ENCODE results near the gene BCAS3. TPM values are rescaled to one million over a fixed set of nuclear protein-coding genes. Genes with fewer than 3 reads are reported as not detected.

The BCAS3 gene
- total RNA-seq, 1 experiment from 2014 or later: 26.3 TPM

DNA sequence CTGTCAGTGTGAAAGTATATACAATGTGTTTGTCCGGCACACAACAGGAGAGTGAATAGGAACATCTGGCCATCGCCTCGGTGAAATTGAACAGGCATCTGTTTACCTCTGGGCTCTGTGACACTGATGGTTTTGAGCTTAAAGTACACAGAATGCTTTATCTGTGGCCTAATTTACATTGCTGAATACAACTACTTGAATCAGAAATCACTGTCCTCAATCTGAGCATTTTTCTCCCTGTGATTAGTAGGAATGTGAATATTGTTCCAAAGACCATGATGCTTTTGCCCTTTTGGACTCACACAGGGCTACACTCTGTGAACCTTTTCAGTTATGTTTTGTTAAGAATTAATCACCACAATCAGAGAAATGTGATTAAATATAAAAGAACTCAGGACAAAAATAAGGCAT lies 399.0 kb downstream of the BCAS3 start:
- ATAC-seq (no peak), DNase-seq (ENCODE audit: low read depth, low spot score) (no peak)
- no TSS peak for BruUV-seq (replicated peaks)
- RAD21 ChIA-PET (ENCODE audit: low non-redundant PET in 1 of 2, low total read pairs in 2 of 2, uncharacterized antibody in 2 of 2, unreplicated experiment in 2 of 2): no interaction called here
- Histone ChIP-seq H3K27ac (ENCODE audit: low read depth, low read length) (no peak overlapping the region), H3K4me3 (replicated peaks in 1 of 2; ENCODE audit: low read depth in 1 of 2, low read length in 2 of 2) (no peak overlapping the region), H3K4me2 (ENCODE audit: low read length) (no peak overlapping the region), H3K9me3 (ENCODE audit: control insufficient read depth in 1 of 2, insufficient read depth in 1 of 2, low read depth in 1 of 2, low read length in 2 of 2) (no peaks in the 10 kb centered on the region), H4K20me1 (ENCODE audit: insufficient read depth) (no peaks in the 10 kb centered on the region), H3K4me1 (ENCODE audit: control insufficient read depth in 1 of 2, insufficient read depth in 2 of 2, low read length in 2 of 2) (no peaks in the 10 kb centered on the region), H3K9ac (ENCODE audit: low read length) (no peak overlapping the region), H3K36me3 (ENCODE audit: control insufficient read depth in 1 of 2, insufficient read depth in 2 of 2, low read length in 2 of 2) (no peaks in the 10 kb centered on the region), H2AFZ (ENCODE audit: low read depth, low read length, poor library complexity, severe bottlenecking) (no peak overlapping the region), H3K9me2 (ENCODE audit: insufficient read depth) (no peaks in the 10 kb centered on the region), H3K79me2 (ENCODE audit: insufficient read depth, low read length) (no peaks in the 10 kb centered on the region), H3K27me3 (ENCODE audit: insufficient read depth, low read length) (no peaks in the 10 kb centered on the region)
- CTCF ChIA-PET: no interaction called here
- intact Hi-C loops (cut with micrococcal nuclease): no loop called here
- POLR2A ChIA-PET: no interaction called here
- TF ChIP-seq YY1 (IDR thresholded peaks at IDR 0.05; ENCODE audit: extremely low read depth, insufficient replicate concordance, low read depth, low read length): no peak
- TF ChIP-seq POLR2A (IDR thresholded peaks at IDR 0.05; ENCODE audit: borderline replicate concordance, extremely low read depth, insufficient read depth, insufficient read length): no peak
- TF ChIP-seq SIN3A (IDR thresholded peaks at IDR 0.05; ENCODE audit: low read depth): no peak
- TF ChIP-seq SP1 (IDR thresholded peaks at IDR 0.05; ENCODE audit: low read depth): no peak
- TF ChIP-seq, protein P1, sequence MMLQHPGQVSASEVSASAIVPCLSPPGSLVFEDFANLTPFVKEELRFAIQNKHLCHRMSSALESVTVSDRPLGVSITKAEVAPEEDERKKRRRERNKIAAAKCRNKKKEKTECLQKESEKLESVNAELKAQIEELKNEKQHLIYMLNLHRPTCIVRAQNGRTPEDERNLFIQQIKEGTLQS (IDR thresholded peaks at IDR 0.05): no peak
- TF ChIP-seq FOSL1 (IDR thresholded peaks at IDR 0.05; ENCODE audit: low read depth): no peak

- no peak overlapping the region for H3K9ac ChIP-seq (ENCODE audit: low read length)
- no peak overlapping the region for H3K4me2 ChIP-seq (ENCODE audit: low read length)
- BruUV-seq (replicated peaks): no TSS peak
- RAD21 ChIA-PET (ENCODE audit: low non-redundant PET in 1 of 2, low total read pairs in 2 of 2, uncharacterized antibody in 2 of 2, unreplicated experiment in 2 of 2): no interaction called here
- H3K27me3 ChIP-seq (ENCODE audit: insufficient read depth, low read length): no peaks in the 10 kb centered on the region
- no peak overlapping the region for H3K27ac ChIP-seq (ENCODE audit: low read depth, low read length)
- no peak overlapping the region for H3K4me3 ChIP-seq (replicated peaks in 1 of 2; ENCODE audit: low read depth in 1 of 2, low read length in 2 of 2)
- POLR2A ChIA-PET: no interaction called here
- H4K20me1 ChIP-seq (ENCODE audit: insufficient read depth): no peaks in the 10 kb centered on the region
- ATAC-seq: no peak
- no peaks in the 10 kb centered on the region for H3K36me3 ChIP-seq (ENCODE audit: control insufficient read depth in 1 of 2, insufficient read depth in 2 of 2, low read length in 2 of 2)
- H3K4me1 ChIP-seq (ENCODE audit: control insufficient read depth in 1 of 2, insufficient read depth in 2 of 2, low read length in 2 of 2): no peaks in the 10 kb centered on the region
- no peak for DNase-seq (ENCODE audit: low read depth, low spot score)
- no peaks in the 10 kb centered on the region for H3K9me2 ChIP-seq (ENCODE audit: insufficient read depth)
- no peaks in the 10 kb centered on the region for H3K9me3 ChIP-seq (ENCODE audit: control insufficient read depth in 1 of 2, insufficient read depth in 1 of 2, low read depth in 1 of 2, low read length in 2 of 2)
- H3K79me2 ChIP-seq (ENCODE audit: insufficient read depth, low read length): no peaks in the 10 kb centered on the region
- CTCF ChIA-PET: interaction anchor here (1.1 kb wide), 1 partner anchor 361 kb away, joined by 3 read pairs; no protein-coding TSS in a partner anchor
- H2AFZ ChIP-seq (ENCODE audit: low read depth, low read length, poor library complexity, severe bottlenecking): no peak overlapping the region
- intact Hi-C loops (cut with micrococcal nuclease): no loop called here
- no peak for TF ChIP-seq ZNF274 (IDR thresholded peaks at IDR 0.05; ENCODE audit: low read depth, low read length)
- TF ChIP-seq POLR2A (IDR thresholded peaks at IDR 0.05; ENCODE audit: borderline replicate concordance, extremely low read depth, insufficient read depth, insufficient read length): no peak
- TF ChIP-seq SIN3A (IDR thresholded peaks at IDR 0.05; ENCODE audit: low read depth): no peak
- TF ChIP-seq JUND (IDR thresholded peaks at IDR 0.05): no peak
Measured at GRCh38 chr17:61081959-61082358, 404.3 kb downstream of the BCAS3 start.

Data from HCT116 (cell line).